DOHH2 (cell line): ENCODE measurements around the gene CD40LG.

Source experiments
- CTCF ChIP-seq: fragments of 200-600 bp; sonication (generic); IDR thresholded peaks from one replicate; pipeline ENCODE4 v1.5.1; 2014; ENCODE audit warnings: antibody characterized with exemption, mild to moderate bottlenecking, low read depth, low read length; ENCODE audit not compliant: poor library complexity, severe bottlenecking
- EZH2phosphoT487 ChIP-seq: fragments of 200-600 bp; sonication (generic); IDR thresholded peaks from 2 replicates; pipeline ENCODE4 v1.6.1; 2017; ENCODE audit warnings: borderline replicate concordance, mild to moderate bottlenecking, antibody characterized with exemption, low read length, moderate library complexity, mixed read lengths

- TF ChIP-seq CTCF (no peak), EZH2phosphoT487 (no peak)
Measured at GRCh38 chrX:136622568-136622967, 25.4 kb upstream of the CD40LG start.
